ENCODE data around the gene LDB3.
"Not testable (repeated sequence)": the region's sequence is repeated elsewhere in the genome, so short reads cannot be mapped to it uniquely, and the experiment has no call there.

LDB3 gene

GRCh38 chr10:86718556-86718955, 50.2 kb downstream of the LDB3 start:
- DNase-seq (ENCODE audit: low read depth, low spot score) = no peak
- H3K27ac ChIP-seq = no peak overlapping the region

DNA sequence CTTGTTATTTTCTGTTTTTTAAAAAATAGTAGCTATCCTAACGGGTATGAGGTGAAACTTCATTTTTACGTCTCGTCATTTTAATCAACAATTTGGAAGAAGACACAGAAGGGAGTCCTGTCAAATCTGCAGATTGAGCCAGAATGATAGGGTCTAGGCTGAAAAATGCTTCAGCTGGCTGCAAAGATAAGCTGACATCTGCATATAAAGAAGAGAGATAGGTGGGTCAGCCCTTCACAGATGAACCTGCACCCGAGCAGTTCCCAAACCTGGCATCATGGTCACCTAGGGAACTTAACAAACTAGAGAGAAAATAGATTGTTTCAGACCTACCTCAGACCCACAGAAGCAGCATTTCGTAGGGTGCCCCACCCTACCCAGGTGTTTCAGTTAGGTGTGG, 52.9 kb downstream of the LDB3 start:
- H3K27ac ChIP-seq = no peak overlapping the region
- no peak for DNase-seq (ENCODE audit: low read depth, low spot score)

DNA sequence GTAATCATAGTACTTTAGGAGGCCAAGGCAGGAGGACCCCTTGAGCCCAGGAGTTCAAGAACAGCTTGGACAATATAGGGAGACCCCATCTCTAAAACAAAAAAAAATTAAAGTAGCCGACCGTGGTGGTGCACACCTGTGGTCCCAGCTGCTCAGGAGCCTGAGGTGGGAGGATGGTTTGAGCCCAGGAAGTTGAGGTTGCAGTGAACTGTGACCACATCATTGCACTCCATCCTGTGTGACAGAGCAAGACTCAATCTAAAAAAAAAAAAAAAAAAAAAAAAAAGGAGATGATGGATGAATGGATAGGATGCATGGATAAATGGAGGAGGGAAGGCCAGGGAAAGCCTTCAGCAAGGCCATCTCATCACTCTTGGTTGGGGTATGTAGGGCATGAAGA, 54.7 kb downstream of the LDB3 start:
- DNase-seq (ENCODE audit: low read depth, low spot score) = no peak
- no peak overlapping the region for H3K27ac ChIP-seq

DNA sequence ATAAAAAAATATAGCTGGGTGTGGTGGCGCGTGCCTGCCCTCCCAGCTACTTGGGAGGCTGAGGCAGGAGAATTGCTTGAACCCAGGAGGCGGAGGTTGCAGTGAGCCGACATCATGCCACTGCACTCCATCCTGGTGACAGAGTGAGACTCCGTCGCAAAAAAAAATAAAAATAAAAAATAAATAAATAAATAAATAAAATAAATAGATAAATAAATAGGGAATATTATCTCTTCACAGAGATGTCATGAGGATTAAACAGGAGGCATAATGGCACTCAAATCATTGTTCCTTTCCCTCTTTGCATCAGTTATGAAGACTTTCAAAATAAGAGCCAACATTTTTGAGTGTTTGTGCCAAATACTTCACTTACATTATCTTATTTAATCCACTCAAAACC, 56.1 kb downstream of the LDB3 start:
- no peak overlapping the region for H3K27ac ChIP-seq
- no peak for DNase-seq (ENCODE audit: low read depth, low spot score)

- H3K27ac ChIP-seq = no peak overlapping the region
- no peak for DNase-seq (ENCODE audit: low read depth, low spot score)
Measured at GRCh38 chr10:86725980-86726676, 57.8 kb downstream of the LDB3 start.

- no peak for DNase-seq (ENCODE audit: low read depth, low spot score)
- no peak overlapping the region for H3K27ac ChIP-seq
Measured at GRCh38 chr10:86726677-86726999, 58.3 kb downstream of the LDB3 start.

DNA sequence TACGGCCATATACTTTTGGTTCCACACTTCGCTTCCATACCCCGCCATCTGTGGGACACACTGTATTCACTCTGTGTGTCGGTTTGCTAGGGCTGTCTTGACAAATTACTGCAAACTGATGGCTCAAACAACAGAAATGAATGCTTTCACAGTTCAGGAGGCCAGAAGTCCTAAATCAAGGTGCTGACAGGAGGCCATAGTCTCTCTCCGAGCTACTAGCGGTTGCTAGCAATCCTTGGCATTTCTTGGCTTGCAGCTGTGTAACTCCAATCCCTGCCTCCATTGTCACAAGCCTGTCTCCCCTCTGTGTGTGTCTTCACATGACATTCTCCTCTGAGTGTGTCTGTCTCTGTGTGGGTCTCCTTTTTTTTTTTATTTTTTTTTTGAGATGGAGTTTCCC, 59.2 kb downstream of the LDB3 start:
- no peak overlapping the region for H3K27ac ChIP-seq
- no peak for DNase-seq (ENCODE audit: low read depth, low spot score)

DNA sequence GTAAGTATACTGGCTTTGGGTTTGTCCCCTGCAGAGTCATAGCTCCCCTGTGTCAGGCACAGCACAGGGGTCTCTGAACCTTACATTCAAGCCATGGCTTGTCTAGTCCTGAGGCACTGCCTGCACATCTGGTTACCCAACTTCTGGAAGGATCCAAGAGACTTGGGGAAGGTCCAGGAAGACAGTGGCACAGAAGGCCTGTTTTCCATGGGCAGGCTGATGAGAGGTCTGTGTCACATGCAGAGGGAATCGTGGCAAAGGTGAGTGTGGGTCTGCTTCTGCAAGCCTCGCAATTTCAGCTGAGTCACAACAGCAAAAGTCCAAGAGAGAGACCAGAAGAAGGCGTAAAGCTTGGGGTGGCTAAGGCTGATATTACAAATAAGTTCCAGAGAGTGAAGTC, 59.7 kb downstream of the LDB3 start:
- no peak for DNase-seq (ENCODE audit: low read depth, low spot score)
- no peak overlapping the region for H3K27ac ChIP-seq

DNA sequence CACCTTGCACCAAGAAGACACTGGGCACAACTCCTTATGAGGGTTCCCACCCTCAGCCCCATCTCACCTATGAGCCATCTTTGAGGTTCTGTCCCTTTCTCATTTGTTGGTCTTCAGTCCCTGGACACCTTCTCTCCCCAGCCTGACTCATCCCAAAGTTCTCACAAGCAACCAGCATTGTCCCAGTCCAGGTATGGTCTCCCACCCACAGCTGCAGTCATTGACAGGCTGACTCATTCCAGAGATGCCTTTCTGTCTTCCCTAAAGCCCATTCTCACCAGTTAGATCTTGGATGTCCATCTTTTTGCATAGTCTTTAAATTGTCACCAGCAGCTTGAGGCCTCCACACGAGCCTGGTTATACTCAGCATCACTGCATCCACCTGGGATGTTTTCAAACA, 61.4 kb downstream of the LDB3 start:
- H3K27ac ChIP-seq = no peak overlapping the region
- no peak for DNase-seq (ENCODE audit: low read depth, low spot score)

GRCh38 chr10:86730227-86730626, 61.9 kb downstream of the LDB3 start:
- no peak for DNase-seq (ENCODE audit: low read depth, low spot score)
- no peak overlapping the region for H3K27ac ChIP-seq

- H3K27ac ChIP-seq = no peak overlapping the region
- no peak for DNase-seq (ENCODE audit: low read depth, low spot score)
Measured at GRCh38 chr10:86732771-86733170, 64.5 kb downstream of the LDB3 start.

DNA sequence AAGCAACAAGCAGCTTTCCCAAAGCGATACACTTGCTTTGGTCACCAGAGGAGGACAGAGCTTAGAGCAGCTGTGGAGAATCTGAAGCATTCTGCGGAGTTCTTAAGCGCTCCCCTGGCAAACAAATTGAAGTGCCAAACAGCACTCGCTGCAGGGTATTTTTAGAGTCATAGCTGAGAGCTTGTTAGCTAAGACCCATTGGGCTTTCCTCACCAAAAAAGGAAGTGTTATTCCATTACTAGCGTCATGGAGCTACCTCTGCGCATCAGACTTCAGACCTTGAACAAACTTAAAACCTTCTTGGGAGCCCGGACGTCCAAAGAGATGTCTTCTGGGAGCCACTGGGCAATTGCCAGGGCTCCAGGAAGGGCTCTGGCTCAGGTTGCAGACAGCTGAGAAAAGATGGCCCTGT, 65.0 kb downstream of the LDB3 start:
- DNase-seq (ENCODE audit: low read depth, low spot score) = no peak
- H3K27ac ChIP-seq = no peak overlapping the region

DNA sequence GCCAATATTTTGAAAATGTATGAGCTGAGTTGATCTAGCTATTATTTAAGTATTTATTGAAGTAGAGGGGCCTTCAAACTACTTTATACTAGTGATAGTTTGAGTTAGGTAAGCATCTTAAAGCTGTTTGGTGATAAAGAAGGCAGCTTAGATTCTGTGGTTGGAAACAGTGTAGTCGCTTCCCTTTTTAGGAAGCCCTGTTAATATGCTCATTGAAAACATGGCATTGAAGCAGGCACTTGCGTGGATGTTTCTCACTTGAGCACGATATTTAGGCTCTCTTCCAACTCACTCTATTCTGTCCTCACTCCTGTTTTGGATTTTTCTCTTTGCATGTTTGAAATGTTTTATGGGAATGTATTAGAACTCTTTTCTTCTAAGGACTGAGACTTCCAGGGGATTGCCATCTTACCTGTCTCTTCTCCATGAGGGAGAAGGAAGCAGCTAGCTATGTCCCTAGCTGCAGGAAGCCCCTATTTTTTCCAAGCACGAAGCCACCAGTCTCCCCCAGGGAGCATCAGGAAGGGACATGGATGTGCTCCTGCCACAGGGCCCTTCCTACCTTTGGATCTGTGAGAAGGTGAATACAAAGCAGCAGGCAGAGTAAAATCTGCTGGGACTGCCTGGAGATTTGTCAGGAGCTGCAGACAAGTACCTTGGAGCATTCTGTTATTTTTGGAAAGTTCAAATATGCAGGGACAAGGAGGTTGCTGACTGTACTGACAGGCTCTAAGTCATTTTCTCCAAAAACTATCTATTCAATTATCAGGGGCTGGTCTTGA, 66.1 kb downstream of the LDB3 start:
- no peak overlapping the region for H3K27ac ChIP-seq
- DNase-seq (ENCODE audit: low read depth, low spot score) = no peak

GRCh38 chr10:86735278-86735677, 67.0 kb downstream of the LDB3 start:
- H3K27ac ChIP-seq; DNase-seq (ENCODE audit: low read depth, low spot score): not testable (repeated sequence)

DNA sequence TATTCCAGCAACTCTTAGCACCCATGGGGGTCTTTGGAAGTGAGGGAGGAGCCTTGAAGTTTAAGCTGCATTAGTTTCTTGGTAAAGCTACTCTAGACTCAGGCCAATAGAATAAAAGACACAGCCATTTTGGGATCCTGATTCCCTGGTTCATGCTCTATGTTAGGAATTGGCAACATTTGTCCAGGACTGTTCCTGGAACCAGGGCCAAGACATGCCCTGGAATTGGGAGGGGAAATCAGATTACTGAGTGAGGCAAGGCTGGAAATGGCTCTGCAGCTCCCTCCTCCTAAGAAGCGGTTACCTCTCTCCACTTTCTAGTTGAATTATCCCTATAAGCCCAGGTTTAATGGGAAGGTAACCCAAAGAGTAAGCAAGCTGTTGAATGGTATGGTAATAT, 73.9 kb downstream of the LDB3 start:
- H3K27ac ChIP-seq = no peak overlapping the region
- DNase-seq (ENCODE audit: low read depth, low spot score) = no peak

- DNase-seq (ENCODE audit: low read depth, low spot score) = no peak
- no peak overlapping the region for H3K27ac ChIP-seq
Measured at GRCh38 chr10:86744067-86744725, 75.9 kb downstream of the LDB3 start.

GRCh38 chr10:86747796-86748581, 79.7 kb downstream of the LDB3 start:
- DNase-seq (ENCODE audit: low read depth, low spot score) = no peak
- no peak overlapping the region for H3K27ac ChIP-seq

DNA sequence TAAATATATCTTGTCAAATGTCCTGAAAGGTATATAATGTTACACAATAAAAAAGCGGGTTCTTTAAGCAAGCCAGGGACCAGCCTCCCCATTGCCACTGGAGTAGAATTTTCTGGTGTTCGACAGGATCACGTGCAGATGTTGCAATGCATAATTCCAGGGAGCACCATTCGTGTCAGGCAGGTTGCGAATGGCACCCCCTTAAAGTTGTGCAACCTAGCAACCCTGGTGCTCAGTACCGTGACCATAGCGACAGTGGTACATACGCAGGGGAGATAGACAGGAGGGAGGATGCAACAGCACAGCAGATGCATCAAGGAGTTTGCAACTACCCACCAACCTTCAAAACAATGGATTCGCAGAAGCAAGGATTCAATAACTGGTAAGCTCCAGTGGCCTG, 81.5 kb downstream of the LDB3 start:
- no peak overlapping the region for H3K27ac ChIP-seq
- DNase-seq (ENCODE audit: low read depth, low spot score) = no peak

- no peak for DNase-seq (ENCODE audit: low read depth, low spot score)
- no peak overlapping the region for H3K27ac ChIP-seq
Measured at GRCh38 chr10:86751477-86751876, 83.2 kb downstream of the LDB3 start.

- no peak for DNase-seq (ENCODE audit: low read depth, low spot score)
- H3K27ac ChIP-seq = no peak overlapping the region
Measured at GRCh38 chr10:86752311-86752710, 84.0 kb downstream of the LDB3 start.

- no peak for DNase-seq (ENCODE audit: low read depth, low spot score)
- no peak overlapping the region for H3K27ac ChIP-seq
Measured at GRCh38 chr10:86753051-86753450, 84.7 kb downstream of the LDB3 start.

All from epithelial cell of prostate (primary cell).